GM21381 (cell line): ENCODE results near the gene LOXHD1.

ENCODE experiments used
- ATAC-seq: cut with Tn5 transposase; IDR thresholded peaks from one replicate; pipeline ENCODE4 v1.9.1; 2021; ENCODE audit warnings: mild to moderate bottlenecking, moderate library complexity; ENCODE audit not compliant: unreplicated experiment

The LOXHD1 gene, protein sequence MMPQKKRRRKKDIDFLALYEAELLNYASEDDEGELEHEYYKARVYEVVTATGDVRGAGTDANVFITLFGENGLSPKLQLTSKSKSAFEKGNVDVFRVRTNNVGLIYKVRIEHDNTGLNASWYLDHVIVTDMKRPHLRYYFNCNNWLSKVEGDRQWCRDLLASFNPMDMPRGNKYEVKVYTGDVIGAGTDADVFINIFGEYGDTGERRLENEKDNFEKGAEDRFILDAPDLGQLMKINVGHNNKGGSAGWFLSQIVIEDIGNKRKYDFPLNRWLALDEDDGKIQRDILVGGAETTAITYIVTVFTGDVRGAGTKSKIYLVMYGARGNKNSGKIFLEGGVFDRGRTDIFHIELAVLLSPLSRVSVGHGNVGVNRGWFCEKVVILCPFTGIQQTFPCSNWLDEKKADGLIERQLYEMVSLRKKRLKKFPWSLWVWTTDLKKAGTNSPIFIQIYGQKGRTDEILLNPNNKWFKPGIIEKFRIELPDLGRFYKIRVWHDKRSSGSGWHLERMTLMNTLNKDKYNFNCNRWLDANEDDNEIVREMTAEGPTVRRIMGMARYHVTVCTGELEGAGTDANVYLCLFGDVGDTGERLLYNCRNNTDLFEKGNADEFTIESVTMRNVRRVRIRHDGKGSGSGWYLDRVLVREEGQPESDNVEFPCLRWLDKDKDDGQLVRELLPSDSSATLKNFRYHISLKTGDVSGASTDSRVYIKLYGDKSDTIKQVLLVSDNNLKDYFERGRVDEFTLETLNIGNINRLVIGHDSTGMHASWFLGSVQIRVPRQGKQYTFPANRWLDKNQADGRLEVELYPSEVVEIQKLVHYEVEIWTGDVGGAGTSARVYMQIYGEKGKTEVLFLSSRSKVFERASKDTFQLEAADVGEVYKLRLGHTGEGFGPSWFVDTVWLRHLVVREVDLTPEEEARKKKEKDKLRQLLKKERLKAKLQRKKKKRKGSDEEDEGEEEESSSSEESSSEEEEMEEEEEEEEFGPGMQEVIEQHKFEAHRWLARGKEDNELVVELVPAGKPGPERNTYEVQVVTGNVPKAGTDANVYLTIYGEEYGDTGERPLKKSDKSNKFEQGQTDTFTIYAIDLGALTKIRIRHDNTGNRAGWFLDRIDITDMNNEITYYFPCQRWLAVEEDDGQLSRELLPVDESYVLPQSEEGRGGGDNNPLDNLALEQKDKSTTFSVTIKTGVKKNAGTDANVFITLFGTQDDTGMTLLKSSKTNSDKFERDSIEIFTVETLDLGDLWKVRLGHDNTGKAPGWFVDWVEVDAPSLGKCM (N-terminal part only)

DNA sequence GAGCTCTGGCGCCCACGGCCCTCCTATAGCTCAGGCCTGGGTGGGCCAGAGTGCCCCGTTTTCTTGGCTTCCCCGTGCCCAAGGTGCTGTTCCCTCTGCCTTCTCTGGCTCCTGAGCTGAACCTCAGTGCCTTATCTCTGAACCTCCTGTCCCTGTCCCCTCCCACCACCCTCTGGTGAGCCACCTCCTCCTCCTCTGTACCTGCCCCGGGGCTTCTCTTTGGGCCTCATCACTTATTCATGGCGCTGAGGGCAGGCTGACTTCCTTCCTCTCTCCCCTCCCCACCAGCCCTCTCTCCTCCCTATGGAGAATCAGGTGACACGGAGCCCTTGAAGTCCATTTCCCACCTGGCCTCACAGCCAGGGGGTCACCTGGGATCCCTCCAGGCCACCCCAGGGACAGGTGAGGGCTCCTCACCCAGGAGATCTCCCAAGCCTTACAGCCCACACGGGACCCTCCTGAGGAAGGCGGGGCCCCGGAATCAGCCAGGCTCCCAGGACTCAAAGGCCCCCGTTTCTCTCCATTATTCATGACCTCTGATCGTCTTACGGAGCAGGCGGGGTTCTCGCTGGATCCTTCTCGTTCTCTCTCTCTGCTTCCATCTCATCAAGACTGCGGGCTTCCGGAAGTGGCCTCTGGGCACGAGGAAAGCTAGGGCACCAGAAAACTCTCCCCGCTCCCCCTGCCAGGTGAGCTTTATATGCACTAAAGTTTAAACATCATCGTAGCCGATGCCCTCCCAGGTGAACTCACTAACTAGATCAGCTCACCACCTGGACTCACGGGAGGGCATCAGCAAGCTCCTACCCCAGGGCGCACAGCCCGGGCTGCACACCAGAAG lies at the start of gene LOXHD1:
LOXHD1 (minus strand) TSS at position 106 of the 841 bp plus-strand sequence. CDS start 187 bp downstream, outside the sequence.
- ATAC-seq, result no peak

GRCh38 chr18:46705521-46705920 lies 48.5 kb upstream of the LOXHD1 start:
- no peak for ATAC-seq

GRCh38 chr18:46704816-46705215 lies 47.8 kb upstream of the LOXHD1 start:
- no peak for ATAC-seq

DNA sequence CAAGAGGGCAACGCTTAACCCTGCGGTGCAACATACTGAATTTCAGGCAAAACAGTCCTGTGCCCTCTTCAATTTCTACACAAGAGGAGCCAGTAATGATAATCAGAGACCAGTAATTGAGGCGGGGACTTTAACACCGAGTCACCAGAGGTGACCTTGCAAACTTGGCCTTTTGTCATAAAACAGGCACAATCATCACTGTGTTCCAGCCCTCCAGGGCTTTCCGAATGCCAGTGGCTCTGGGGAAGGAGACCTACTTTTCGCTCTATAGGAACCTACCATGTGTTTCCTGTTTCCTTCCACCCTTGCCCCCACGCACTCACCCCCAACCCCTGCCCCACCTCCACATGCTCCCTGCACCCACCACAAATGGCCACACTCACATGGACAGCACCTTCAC lies 47.2 kb upstream of the LOXHD1 start:
- no peak for ATAC-seq

DNA sequence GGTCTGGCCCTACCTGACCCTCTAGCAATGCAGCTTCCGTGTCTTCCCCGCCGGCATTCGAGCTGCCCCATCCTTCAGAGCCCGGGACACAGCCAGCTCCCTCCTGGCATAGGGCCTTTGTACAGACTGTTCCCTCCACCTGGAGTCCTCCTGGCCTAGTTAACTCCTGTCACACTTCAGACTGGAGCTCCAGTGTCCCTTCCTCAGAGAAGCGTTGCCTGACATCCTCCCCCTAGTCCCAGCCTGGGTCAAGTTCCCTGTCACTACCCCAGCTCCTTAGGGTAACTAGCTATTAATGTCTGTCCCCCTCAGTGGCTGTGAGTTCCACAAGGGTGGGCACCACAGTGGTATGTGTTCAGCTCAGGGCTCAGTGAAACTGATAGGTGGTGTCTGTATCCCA lies 45.5 kb upstream of the LOXHD1 start:
- ATAC-seq, result no peak

GRCh38 chr18:46700066-46700824 lies 43.2 kb upstream of the LOXHD1 start:
- ATAC-seq, result no peak

DNA sequence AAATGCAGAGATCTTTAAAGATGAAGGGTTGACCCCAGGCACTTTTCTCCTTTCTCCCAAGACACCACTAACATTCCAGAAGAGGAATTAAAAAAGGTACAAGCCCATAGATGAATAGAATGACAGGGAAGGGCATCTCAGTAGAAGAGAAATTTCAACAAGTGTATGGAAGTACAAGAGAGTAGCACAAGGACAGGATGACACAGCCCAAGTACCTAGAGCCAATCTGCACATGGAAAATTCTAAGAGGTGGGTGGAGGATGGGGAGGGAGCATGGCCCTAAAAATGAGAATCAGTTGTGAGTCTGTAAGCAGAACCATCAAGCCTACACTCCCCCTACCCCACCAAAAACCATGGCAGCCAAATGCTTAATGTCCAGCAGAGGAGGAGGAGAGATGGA lies 39.7 kb upstream of the LOXHD1 start:
- ATAC-seq, result no peak

DNA sequence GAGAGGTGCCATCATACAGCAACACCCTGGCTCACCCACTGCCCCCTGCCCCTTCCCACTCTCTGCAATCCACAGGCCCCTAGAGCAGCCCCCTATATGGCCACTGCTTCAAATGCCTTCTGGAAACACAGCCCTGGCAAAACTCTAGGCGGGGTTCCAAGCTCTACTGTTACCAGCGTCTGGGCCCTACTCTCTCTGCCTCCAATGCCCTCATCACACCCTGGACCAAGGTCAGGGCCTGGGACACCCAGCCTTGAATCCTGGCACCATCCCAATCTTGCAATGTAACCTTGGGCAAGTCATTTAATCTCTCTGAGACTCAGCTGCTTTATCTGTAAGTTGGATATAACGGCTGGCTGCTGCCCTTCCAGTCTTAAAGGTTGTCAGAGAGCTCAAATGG lies 39.2 kb upstream of the LOXHD1 start:
- ATAC-seq, result no peak

- no peak for ATAC-seq
Measured at GRCh38 chr18:46693996-46694395, 37.0 kb upstream of the LOXHD1 start.

GRCh38 chr18:46688853-46689525 lies 32.0 kb upstream of the LOXHD1 start:
- ATAC-seq, result no peak

- no peak for ATAC-seq
Measured at GRCh38 chr18:46686186-46686585, 29.2 kb upstream of the LOXHD1 start.

- ATAC-seq, result no peak
Measured at GRCh38 chr18:46683252-46683651, 26.2 kb upstream of the LOXHD1 start.

GRCh38 chr18:46680784-46681695 lies 24.0 kb upstream of the LOXHD1 start:
- ATAC-seq, result no peak

GRCh38 chr18:46679846-46680598 lies 23.0 kb upstream of the LOXHD1 start:
- ATAC-seq, result no peak

- no peak for ATAC-seq
Measured at GRCh38 chr18:46678785-46679399, 21.9 kb upstream of the LOXHD1 start.

GRCh38 chr18:46678041-46678440 lies 21.0 kb upstream of the LOXHD1 start:
- no peak for ATAC-seq

GRCh38 chr18:46677611-46678010 lies 20.6 kb upstream of the LOXHD1 start:
- no peak for ATAC-seq
